ENCODE measurements around the gene PAPOLB. TPM values are rescaled to one million over a fixed set of nuclear protein-coding genes. Genes with fewer than 3 reads are reported as not detected.

The PAPOLB gene
- total and polyA plus RNA-seq, 2 of the 8 experiments (the other 6 are each of a cell fraction or from before 2014, with no cell fraction given) = 0.02 to 0.15 TPM

GRCh38 chr7:4830176-4830575 is 31.7 kb downstream of the PAPOLB start (continued):
- TF ChIP-seq MAX (IDR thresholded peaks at IDR 0.05) = peak; percentile 73
- TF ChIP-seq CTCF (IDR thresholded peaks at IDR 0.05; ENCODE audit: control extremely low read depth in 1 of 3, insufficient read depth in 1 of 3, low read depth in 1 of 3, low read length in 3 of 3) = peak; percentile 98 to 100 (median 100)
- TF ChIP-seq SIN3A (conservative IDR thresholded peaks at IDR 0.05 in 1 of 2, IDR thresholded peaks at IDR 0.05 in 1 of 2; ENCODE audit: low read depth in 1 of 2, low read length in 2 of 2) = no peak
- TF ChIP-seq RFX5 (IDR thresholded peaks at IDR 0.05; ENCODE audit: borderline replicate concordance, low read depth, low read length) = no peak
- peak; percentile 85 to 89 for TF ChIP-seq RAD21 (IDR thresholded peaks at IDR 0.05 in 1 of 2, conservative IDR thresholded peaks at IDR 0.05 in 1 of 2; ENCODE audit: low read depth in 2 of 2, low read length in 2 of 2)
- TF ChIP-seq YY1 (IDR thresholded peaks at IDR 0.05; ENCODE audit: low read depth, low read length) = no peak
- 0 out of 2 replicates have a peak, but pooled peaks have one; percentile 20 for TF ChIP-seq E2F6 (IDR thresholded peaks at IDR 0.05)

All from H1 (cell line).